ENCODE results near the gene TKT.

The TKT gene

GRCh38 chr3:53179580-53179979 lies 76.2 kb downstream of the TKT start:
- TF ChIP-seq ZFX (IDR thresholded peaks at IDR 0.05; ENCODE audit: borderline replicate concordance) (no peak), CTCF (IDR thresholded peaks at IDR 0.05) (no peak)
- no peak overlapping the region for H3K27ac ChIP-seq

GRCh38 chr3:53178246-53178645 lies 77.6 kb downstream of the TKT start:
- TF ChIP-seq CTCF (IDR thresholded peaks at IDR 0.05) (no peak), ZFX (IDR thresholded peaks at IDR 0.05; ENCODE audit: borderline replicate concordance) (no peak)
- no peak overlapping the region for H3K27ac ChIP-seq

GRCh38 chr3:53175613-53176540 lies 79.9 kb downstream of the TKT start:
- H3K27ac ChIP-seq = no peak overlapping the region
- TF ChIP-seq ZFX (IDR thresholded peaks at IDR 0.05; ENCODE audit: borderline replicate concordance) (no peak), CTCF (IDR thresholded peaks at IDR 0.05) (no peak)

All from 22Rv1 (cell line).